ENCODE data around the gene COL26A1. TPM values are rescaled to one million over a fixed set of nuclear protein-coding genes. Genes with fewer than 3 reads are reported as not detected.

The COL26A1 gene
- total RNA-seq, 4 donors from 2014 or later: not detected

DNA sequence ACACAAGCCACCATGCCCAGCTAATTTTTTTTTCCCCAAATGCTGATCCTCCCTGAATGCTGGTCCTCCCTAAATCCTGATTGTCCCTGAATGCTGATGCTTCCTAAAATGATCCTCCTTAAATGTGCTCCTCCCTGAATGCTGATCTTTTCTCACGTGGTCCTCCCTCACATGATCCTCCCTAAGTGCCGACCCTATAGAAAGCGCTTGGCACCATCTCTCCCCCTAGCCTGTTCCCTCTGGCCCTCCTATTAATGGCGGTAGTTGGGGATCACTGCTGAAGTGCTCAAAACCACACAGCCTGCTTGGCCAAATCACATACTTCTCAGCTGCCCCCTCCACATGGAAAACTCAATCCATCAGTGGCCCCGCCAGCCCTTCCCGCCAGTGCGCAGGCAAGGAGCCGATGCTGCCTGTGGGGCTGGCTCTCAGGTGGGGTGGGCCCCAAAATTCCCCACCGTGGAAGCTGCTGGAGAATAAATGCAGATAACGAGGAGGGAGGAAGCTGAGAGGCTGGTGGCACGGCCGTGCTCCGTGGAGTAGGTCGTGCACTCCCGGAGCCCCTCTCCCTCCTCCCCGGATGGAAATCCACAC, 42.9 kb downstream of the COL26A1 start:
- no peaks in the 10 kb centered on the region for H3K4me1 ChIP-seq
- no peaks in the 10 kb centered on the region for H3K36me3 ChIP-seq
- H3K9me3 ChIP-seq: peaks cover 0 to 13% of the 10 kb centered on the region in 2 donors
- H3K4me3 ChIP-seq: no peak overlapping the region
- no peak overlapping the region for H3K27ac ChIP-seq
- WGBS, 2 donors (ENCODE audit: low coverage in 1 of 2): 83% methylated on average over 16 of the region's 16 CpGs; no CpG with 5 or more reads in 1 of the 2 donors
- in situ Hi-C loops (cut with MboI; ENCODE audit: low pct_ligation_motif_present in 1 of 4, low pct_unique_long_range_greater_than_20kb in 1 of 4, low sequenced_read_pairs in 3 of 4) (no loop called here), intact Hi-C loops (cut with DNase I; ENCODE audit: low total_unique reads) (no loop called here)
- DNase-seq: no peak
- H3K27me3 ChIP-seq: peaks cover 28% of the 10 kb centered on the region
- no peak for TF ChIP-seq POLR2AphosphoS5 (IDR thresholded peaks at IDR 0.05)
- TF ChIP-seq, protein P1, sequence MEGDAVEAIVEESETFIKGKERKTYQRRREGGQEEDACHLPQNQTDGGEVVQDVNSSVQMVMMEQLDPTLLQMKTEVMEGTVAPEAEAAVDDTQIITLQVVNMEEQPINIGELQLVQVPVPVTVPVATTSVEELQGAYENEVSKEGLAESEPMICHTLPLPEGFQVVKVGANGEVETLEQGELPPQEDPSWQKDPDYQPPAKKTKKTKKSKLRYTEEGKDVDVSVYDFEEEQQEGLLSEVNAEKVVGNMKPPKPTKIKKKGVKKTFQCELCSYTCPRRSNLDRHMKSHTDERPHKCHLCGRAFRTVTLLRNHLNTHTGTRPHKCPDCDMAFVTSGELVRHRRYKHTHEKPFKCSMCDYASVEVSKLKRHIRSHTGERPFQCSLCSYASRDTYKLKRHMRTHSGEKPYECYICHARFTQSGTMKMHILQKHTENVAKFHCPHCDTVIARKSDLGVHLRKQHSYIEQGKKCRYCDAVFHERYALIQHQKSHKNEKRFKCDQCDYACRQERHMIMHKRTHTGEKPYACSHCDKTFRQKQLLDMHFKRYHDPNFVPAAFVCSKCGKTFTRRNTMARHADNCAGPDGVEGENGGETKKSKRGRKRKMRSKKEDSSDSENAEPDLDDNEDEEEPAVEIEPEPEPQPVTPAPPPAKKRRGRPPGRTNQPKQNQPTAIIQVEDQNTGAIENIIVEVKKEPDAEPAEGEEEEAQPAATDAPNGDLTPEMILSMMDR (IDR thresholded peaks at IDR 0.05): no peak
- TF ChIP-seq EP300 (IDR thresholded peaks at IDR 0.05; ENCODE audit: low read depth): no peak
- no peak for TF ChIP-seq POLR2A (IDR thresholded peaks at IDR 0.05)

DNA sequence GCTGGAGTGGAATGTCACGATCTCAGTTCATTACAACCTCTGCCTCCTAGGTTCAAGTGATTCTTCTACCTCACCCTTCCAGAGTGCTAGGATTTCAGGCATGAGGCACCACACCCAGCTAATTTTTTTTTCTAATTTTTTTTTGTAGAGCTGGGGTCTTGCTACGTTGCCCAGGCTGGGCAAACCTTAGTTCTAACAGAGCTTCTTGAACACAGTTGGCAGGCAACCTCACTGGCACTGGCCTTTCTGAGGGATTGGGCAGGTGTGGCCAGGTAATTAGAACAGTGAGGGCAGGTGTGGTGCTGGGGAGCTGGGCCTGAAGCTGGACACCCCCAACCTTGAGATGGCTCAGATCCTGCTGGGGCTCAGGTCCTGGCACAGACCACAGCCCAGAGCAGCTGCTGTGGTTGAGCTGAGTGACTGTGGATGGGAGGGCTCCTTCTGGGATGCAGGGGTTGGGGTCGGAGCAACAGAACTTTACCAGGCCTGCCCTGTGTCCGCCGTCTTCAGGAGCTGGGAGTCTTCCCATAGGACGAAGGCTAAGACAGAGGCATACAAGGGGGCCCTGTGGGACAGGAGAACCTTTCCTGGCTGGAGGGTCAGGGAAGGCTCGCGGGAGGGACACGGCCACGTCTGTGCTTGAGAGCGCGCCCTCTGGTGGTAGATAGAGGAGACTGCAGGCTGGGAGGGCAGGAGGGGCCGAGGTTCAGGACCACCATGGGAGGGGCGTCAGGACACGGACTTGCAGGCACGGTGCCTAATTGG, 48.2 kb downstream of the COL26A1 start:
- H3K4me3 ChIP-seq: no peak overlapping the region
- WGBS, 2 donors (ENCODE audit: low coverage in 1 of 2): 0 to 19% methylated on average over 1 to 16 of the region's 16 CpGs
- peaks cover 7% of the 10 kb centered on the region for H3K27me3 ChIP-seq
- H3K36me3 ChIP-seq: no peaks in the 10 kb centered on the region
- DNase-seq: peak; percentile 19
- no peak overlapping the region for H3K27ac ChIP-seq
- intact Hi-C loops (cut with DNase I; ENCODE audit: low total_unique reads) (no loop called here), in situ Hi-C loops (cut with MboI; ENCODE audit: low pct_ligation_motif_present in 1 of 4, low pct_unique_long_range_greater_than_20kb in 1 of 4, low sequenced_read_pairs in 3 of 4) (no loop called here)
- H3K9me3 ChIP-seq: peaks cover 0 to 13% of the 10 kb centered on the region in 2 donors
- no peaks in the 10 kb centered on the region for H3K4me1 ChIP-seq
- TF ChIP-seq POLR2A (IDR thresholded peaks at IDR 0.05) (no peak), EP300 (IDR thresholded peaks at IDR 0.05; ENCODE audit: low read depth) (no peak), POLR2AphosphoS5 (IDR thresholded peaks at IDR 0.05) (no peak)
- TF ChIP-seq, protein P1 (IDR thresholded peaks at IDR 0.05): peak; percentile 68 to 87 (median 77)

DNA sequence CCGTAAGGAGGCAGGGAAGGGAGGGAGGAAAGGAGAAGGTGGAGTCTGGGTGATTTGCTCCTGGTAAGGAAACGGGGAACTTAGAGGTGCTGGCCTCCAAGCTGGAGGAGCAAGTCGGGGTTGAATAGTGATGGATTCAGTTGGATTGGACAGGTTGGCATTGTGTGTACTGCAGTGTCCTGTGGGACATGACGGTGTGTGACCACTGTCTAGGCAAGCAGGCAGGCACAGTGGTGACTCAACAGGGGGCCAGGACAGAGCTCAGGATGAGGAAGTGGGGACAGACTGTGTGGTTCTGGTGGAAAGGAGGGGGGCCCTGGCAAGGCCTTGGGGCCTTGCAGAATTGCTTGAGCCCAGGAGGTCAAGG, 48.8 kb downstream of the COL26A1 start:
- Histone ChIP-seq H3K27me3 (peaks cover 7% of the 10 kb centered on the region), H3K36me3 (no peaks in the 10 kb centered on the region), H3K4me3 (no peak overlapping the region), H3K4me1 (no peaks in the 10 kb centered on the region), H3K9me3 (peaks cover 0 to 13% of the 10 kb centered on the region in 2 donors), H3K27ac (no peak overlapping the region)
- WGBS, 2 donors (ENCODE audit: low coverage in 1 of 2): 0 to 25% methylated on average over 1 to 4 of the region's 4 CpGs
- TF ChIP-seq EP300 (IDR thresholded peaks at IDR 0.05; ENCODE audit: low read depth) (no peak), POLR2AphosphoS5 (IDR thresholded peaks at IDR 0.05) (no peak), POLR2A (IDR thresholded peaks at IDR 0.05) (no peak)
- TF ChIP-seq, protein P1 (IDR thresholded peaks at IDR 0.05): no peak
- intact Hi-C loops (cut with DNase I; ENCODE audit: low total_unique reads) (no loop called here), in situ Hi-C loops (cut with MboI; ENCODE audit: low pct_ligation_motif_present in 1 of 4, low pct_unique_long_range_greater_than_20kb in 1 of 4, low sequenced_read_pairs in 3 of 4) (no loop called here)
- DNase-seq: no peak

DNA sequence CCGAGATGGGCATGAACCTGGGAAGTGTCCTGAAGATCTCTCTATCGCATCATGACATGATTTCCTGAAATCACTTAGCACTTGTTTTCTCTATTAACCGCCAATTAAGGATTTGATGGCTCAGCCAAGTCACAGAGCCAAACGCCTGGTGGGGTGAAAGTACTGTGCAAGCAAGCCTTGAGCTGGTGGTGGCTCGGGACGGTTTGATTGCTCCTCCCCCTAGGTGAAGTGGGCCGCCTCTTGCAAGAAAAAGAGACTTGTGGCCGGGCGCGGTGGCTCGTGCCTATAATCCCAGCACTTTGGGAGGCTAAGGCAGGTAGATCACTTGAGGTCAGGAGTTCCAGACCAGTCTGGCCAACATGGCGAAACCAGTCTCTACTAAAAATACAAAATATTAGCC, 50.3 kb downstream of the COL26A1 start:
- intact Hi-C loops (cut with DNase I; ENCODE audit: low total_unique reads): no loop called here
- Histone ChIP-seq H3K4me3 (no peak overlapping the region), H3K9me3 (peaks cover 0 to 13% of the 10 kb centered on the region in 2 donors), H3K36me3 (no peaks in the 10 kb centered on the region), H3K27ac (no peak overlapping the region), H3K27me3 (peaks cover 11% of the 10 kb centered on the region), H3K4me1 (no peaks in the 10 kb centered on the region)
- DNase-seq: no peak
- in situ Hi-C loops (cut with MboI; ENCODE audit: low pct_ligation_motif_present in 1 of 4, low pct_unique_long_range_greater_than_20kb in 1 of 4, low sequenced_read_pairs in 3 of 4): no loop called here
- TF ChIP-seq EP300 (IDR thresholded peaks at IDR 0.05; ENCODE audit: low read depth): no peak
- no peak for TF ChIP-seq POLR2A (IDR thresholded peaks at IDR 0.05)
- no peak for TF ChIP-seq POLR2AphosphoS5 (IDR thresholded peaks at IDR 0.05)
- TF ChIP-seq, protein P1 (IDR thresholded peaks at IDR 0.05): no peak
- WGBS, 2 donors (ENCODE audit: low coverage in 1 of 2): 82% methylated on average over 12 of the region's 12 CpGs; no CpG with 5 or more reads in 1 of the 2 donors

All from transverse colon (tissue), 4 donors.